HS-5 (cell line): ENCODE measurements around the gene NUP88.

Experiments used
- DNase-seq: peaks from one replicate; pipeline ENCODE4 v3.0.0-alpha.2; 2012; ENCODE audit warnings: low read depth

NUP88 gene

GRCh38 chr17:5419959-5420653 is 644 bp upstream of the NUP88 start, which contains the start of gene RPAIN:
RPAIN (plus strand) TSS chr17:5420182; CDS start chr17:5420211, 29 bp downstream.
- no peak for DNase-seq

GRCh38 chr17:5418858-5419355 is 555 bp downstream of the NUP88 start:
- no peak for DNase-seq

GRCh38 chr17:5416901-5417300 is 2.6 kb downstream of the NUP88 start:
- DNase-seq, result no peak

- DNase-seq, result peak; percentile 91
Measured at GRCh38 chr17:5413682-5414081, 5.8 kb downstream of the NUP88 start.

- DNase-seq, result no peak
Measured at GRCh38 chr17:5410594-5411272, 8.7 kb downstream of the NUP88 start.

- no peak for DNase-seq
Measured at GRCh38 chr17:5408186-5408585, 11.3 kb downstream of the NUP88 start.

GRCh38 chr17:5405400-5405799 is 14.1 kb downstream of the NUP88 start:
- no peak for DNase-seq

- DNase-seq, result no peak
Measured at GRCh38 chr17:5399767-5400166, 19.7 kb downstream of the NUP88 start.

- DNase-seq, result no peak
Measured at GRCh38 chr17:5396612-5397011, 22.9 kb downstream of the NUP88 start.

GRCh38 chr17:5391678-5392077 is 27.8 kb downstream of the NUP88 start:
- DNase-seq, result no peak

- DNase-seq, result no peak
Measured at GRCh38 chr17:5381542-5381941, 37.9 kb downstream of the NUP88 start.

- no peak for DNase-seq
Measured at GRCh38 chr17:5380491-5381135, 38.8 kb downstream of the NUP88 start.

GRCh38 chr17:5379351-5380107 is 39.9 kb downstream of the NUP88 start:
- no peak for DNase-seq

GRCh38 chr17:5378566-5379207 is 40.8 kb downstream of the NUP88 start:
- DNase-seq, result no peak

- no peak for DNase-seq
Measured at GRCh38 chr17:5373112-5373511, 46.4 kb downstream of the NUP88 start.

- DNase-seq, result no peak
Measured at GRCh38 chr17:5370411-5370810, 49.1 kb downstream of the NUP88 start.

- no peak for DNase-seq
Measured at GRCh38 chr17:5365831-5366230, 53.6 kb downstream of the NUP88 start.

- DNase-seq, result no peak
Measured at GRCh38 chr17:5364696-5365095, 54.8 kb downstream of the NUP88 start.

GRCh38 chr17:5364156-5364555 is 55.3 kb downstream of the NUP88 start:
- no peak for DNase-seq

GRCh38 chr17:5362162-5362811 is 57.2 kb downstream of the NUP88 start:
- DNase-seq, result no peak

GRCh38 chr17:5361426-5361825 is 58.0 kb downstream of the NUP88 start:
- no peak for DNase-seq
